Melanocyte of skin (primary cell): ENCODE data around the gene COX7A1. TPM values are rescaled to one million over a fixed set of nuclear protein-coding genes. Genes with fewer than 3 reads are reported as not detected.

Source experiments
- total RNA-seq, 2 donors: library from RNA; depleted of rRNA; stranded (reverse); fragments of >200 nt; gene quantifications; 2 replicates each; pipeline ENCODE4 v1.2.3, GENCODE V29; 2012

The COX7A1 gene
- 1 to 10 TPM in 1 of 2 donors, under 1 TPM in 1; 0.33 to 2.1 TPM for total RNA-seq

DNA sequence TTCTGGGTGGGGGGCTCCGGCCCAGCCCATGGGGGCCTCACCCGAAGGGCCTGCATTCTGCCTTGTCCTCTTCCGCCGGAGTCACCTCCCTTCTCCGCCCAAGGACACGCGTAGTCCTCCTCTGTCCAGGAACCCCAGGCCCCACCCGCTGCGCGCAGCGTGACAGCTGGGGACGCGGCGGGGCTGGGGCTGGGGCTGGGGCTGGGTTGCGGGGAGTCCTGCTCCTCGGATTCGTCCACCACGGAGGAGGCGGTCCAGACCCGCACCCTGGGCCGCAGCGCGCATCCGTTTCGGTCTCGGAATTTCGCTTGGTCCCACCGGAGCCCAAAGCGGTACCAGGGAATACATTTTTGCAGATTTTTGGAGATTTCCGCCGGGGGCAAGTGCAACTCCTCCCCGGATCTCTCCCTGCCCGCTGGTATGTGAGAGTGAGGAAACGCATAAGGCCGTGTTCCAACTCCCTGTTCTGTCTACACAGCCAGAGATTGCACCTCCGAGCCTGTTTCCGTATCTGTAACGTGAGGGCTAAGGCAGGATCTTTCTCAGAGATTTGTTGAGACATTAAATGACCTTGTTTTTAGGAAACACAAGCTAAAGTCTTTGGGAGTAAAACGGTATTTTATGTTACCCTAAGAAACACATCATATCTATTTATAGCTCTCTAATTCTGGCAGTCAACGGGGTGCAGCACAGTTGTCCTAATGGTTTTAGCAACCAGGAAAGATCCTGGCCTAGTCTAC lies at the start of gene COX7A1:
Gene COX7A1, minus strand, starts transcription at position 96 of the 740 bp plus-strand sequence. Its CDS starts 40 bp downstream, at position 56.

DNA sequence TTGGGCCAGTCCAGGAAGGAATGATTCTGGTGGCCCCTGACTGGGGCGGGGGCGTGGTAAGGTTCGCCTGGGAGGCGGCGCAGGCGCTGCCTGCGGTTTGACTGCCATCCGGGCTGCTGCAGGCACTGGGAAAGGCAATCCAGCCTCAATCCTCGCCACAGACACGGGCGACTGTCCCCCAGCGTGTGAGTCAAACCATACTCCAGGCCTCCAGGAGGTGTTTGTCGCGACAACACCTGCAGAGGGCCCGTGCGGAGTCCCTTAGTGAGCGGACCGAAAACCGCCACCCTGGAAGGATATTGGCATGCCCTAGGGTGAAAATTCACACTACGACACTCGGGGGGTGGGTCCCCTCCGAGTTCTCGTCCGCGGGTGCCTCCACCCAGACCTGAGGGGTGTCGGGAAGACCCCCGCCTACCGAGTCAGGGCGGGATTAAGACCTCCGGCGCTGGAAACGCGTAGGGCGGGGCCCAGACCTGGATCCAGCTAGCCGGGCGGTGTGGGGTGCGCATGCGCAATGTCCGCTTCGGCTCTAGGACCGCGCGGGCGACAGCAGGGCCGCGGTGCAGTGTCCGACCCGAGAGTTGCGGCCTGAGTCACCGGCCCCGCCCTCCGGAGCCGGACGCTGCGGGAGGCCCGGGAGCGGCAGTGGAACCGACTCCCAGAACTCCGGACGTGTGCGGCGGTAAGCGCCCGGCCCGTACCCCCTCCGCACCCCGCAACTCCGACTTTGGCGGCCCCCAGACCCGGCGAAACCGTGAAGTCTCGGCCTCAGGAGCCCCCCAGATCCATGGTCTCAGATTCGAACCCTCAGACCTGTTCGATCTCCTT lies 12.6 kb downstream of the COX7A1 start, which contains the start of gene CAPNS1:
Gene CAPNS1, plus strand, starts transcription at position 594 of the 831 bp plus-strand sequence. CDS start 946 bp downstream, outside the sequence.

DNA sequence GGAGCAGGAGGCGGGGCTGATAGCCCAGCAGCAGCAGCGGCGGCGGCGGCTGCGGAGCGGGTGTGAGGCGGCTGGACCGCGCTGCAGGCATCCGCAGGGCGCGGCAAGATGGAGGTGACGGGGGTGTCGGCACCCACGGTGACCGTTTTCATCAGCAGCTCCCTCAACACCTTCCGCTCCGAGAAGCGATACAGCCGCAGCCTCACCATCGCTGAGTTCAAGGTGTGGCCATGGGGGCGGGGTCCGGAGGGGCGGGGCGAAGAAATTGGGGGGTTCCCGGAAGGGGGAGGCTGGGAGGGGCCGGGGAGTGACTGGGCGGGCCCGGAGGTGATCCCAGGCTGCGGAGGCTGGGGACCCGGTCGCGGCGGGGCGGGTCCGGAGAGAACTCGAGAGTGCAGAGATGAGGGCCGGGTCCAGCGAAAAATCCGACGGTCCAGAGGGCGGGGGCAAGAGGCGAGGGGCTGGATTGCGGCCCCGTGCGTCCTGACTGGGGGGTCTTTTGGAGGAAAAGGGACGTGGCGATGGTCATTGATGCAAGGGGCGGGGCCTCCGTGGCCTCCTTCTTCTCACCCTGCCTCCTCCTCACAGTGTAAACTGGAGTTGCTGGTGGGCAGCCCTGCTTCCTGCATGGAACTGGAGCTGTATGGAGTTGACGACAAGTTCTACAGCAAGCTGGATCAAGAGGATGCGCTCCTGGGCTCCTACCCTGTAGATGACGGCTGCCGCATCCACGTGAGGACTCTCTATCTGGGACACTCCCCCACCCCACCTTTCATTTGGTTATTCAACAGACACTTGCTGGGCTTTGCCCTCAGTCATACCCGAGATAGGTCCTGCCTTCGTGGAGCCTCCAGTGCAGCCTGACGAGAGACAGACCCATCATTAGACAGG lies 36.5 kb downstream of the COX7A1 start, which contains the start of gene TBCB:
Gene TBCB, plus strand, starts transcription at position 16 of the 891 bp plus-strand sequence. Its CDS starts 93 bp downstream, at position 109.

DNA sequence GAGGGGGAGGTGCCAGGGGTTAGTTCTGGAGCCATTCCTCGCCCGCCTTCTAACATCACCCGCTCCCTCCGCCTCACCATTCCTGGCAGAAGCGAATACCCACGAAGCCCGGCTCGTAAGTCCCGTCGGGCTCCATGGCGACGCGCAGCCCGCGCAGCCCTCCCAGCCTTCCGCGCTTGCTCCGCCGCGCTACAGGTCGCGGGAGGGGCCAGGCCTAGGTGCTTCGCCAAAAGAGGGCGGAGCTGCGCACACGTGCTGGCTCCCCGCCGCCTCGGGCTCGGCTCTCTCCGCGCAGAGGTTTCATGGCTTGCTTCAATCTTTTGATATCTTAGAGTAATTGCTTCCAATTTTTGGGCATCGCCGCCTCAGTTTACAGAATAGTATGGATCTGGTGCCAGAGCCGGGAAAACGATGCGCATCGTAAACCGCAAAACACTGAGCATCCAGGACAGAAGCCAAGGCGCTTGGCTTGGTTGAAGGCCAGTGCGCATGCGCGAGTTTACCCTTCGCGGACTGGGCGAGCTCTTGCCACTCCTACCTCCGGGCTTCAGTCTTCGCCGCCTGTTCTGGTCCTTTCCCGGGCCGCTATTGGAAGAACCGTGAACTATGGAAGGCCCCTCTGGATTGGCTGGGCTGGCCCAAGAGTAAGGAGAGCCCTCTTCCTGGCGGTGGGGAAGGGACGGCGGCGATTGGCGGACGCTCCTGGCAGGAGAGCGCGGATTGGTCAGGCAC lies 37.4 kb downstream of the COX7A1 start, which contains the start of gene POLR2I:
Gene POLR2I, minus strand, starts transcription at position 155 of the 732 bp plus-strand sequence. Its CDS starts 19 bp downstream, at position 136.

DNA sequence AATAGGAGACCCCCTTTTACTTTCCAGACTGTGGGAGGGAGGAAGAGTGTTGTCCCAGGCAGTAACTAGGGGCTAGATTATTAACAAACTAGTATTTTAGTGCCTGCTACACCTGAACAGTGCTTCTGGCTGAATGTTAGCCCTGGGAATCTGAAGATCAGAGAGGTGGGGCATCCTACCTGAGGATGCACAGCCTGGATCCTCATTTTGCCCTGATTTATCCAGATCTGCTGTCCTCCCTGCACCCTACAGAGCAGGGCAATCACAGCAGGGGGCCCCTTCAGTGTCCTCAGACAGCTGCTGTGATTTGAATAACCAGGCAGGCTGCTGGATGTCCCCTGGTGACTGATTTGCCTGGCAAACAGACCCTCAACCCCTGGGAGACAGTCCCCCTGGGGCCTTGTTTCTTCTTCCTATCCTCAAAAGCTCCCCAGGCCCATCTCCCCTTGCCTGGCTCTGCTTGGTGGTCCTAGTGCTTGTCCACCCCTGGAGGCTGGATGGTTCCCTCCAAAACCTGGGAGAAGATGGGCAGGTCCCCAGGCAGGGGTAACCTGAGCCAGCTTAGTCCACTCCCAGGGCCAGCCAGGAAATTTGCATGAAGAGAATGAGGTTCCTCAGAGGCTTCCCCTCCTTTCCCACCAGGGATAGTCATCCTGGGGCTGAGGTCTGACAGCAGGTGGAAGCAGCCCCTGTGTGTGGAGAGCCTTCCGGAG lies 41.6 kb downstream of the COX7A1 start, which contains the start of gene OVOL3:
Gene OVOL3, plus strand, starts transcription at position 657 of the 713 bp plus-strand sequence. CDS start 60 bp downstream, outside the sequence.

Other genes with a start within 250 kb of the COX7A1 start
- gene HCST, start 249.9 kb downstream of the COX7A1 start, total RNA-seq = under 1 TPM in 1 of 2 donors, not detected in 1; 1.00 TPM
- not detected for gene TYROBP, start 244.2 kb downstream of the COX7A1 start, total RNA-seq
- gene LRFN3, start 216.1 kb downstream of the COX7A1 start, total RNA-seq = 1 to 10 TPM; 5.2 to 5.7 TPM
- gene SDHAF1, start 157.3 kb downstream of the COX7A1 start, total RNA-seq = 10 to 100 TPM in 1 of 2 donors, 1 to 10 TPM in 1; 9.6 to 20.6 TPM
- gene SYNE4, start 143.6 kb downstream of the COX7A1 start, total RNA-seq = under 1 TPM in 1 of 2 donors, not detected in 1; under 0.01 TPM
- 10 to 100 TPM; 28.6 to 29.0 TPM for gene ALKBH6, start 138.2 kb downstream of the COX7A1 start, total RNA-seq
- gene CLIP3, start 119.6 kb downstream of the COX7A1 start, total RNA-seq = 1 to 10 TPM; 2.0 to 3.1 TPM
- gene THAP8, start 98.2 kb downstream of the COX7A1 start, total RNA-seq = 1 to 10 TPM; 2.7 to 4.1 TPM
- 10 to 100 TPM in 1 of 2 donors, 1 to 10 TPM in 1; 6.2 to 16.3 TPM for gene WDR62, start 97.5 kb downstream of the COX7A1 start, total RNA-seq
- gene OVOL3, start 41.3 kb downstream of the COX7A1 start, total RNA-seq = not detected
- 10 to 100 TPM; 37.5 to 72.3 TPM for gene POLR2I, start 37.6 kb downstream of the COX7A1 start, total RNA-seq
- gene TBCB, start 37.0 kb downstream of the COX7A1 start, total RNA-seq = 100 to 1,000 TPM; 123 to 168 TPM
- 100 to 1,000 TPM; 255 to 283 TPM for gene CAPNS1, start 12.4 kb downstream of the COX7A1 start, total RNA-seq
- gene ZNF565, start 62.2 kb upstream of the COX7A1 start, total RNA-seq = 1 to 10 TPM; 1.7 to 2.1 TPM
- 10 to 100 TPM; 38.2 to 49.6 TPM for gene ZNF146, start 62.7 kb upstream of the COX7A1 start, total RNA-seq
- 1 to 10 TPM; 3.0 to 3.1 TPM for gene ZFP14, start 226.8 kb upstream of the COX7A1 start, total RNA-seq